Activated CD8-positive, alpha-beta memory T cell treated with anti-CD3 and anti-CD28 coated beads, Interleukin-2, amount 10 ng/mL, durations not matched to agents 7 days and 5 days (primary cell): Measurements from ENCODE around the gene CMIP. TPM values are rescaled to one million over a fixed set of nuclear protein-coding genes. Genes with fewer than 3 reads are reported as not detected.
A peak's percentile ranks its signal among the peaks of the same experiment; 100 is the strongest.

Experiments
- ATAC-seq: fragments of 150-1000 bp; cut with Tn5 transposase; one replicate; pipeline ENCODE4 v1.10.0; 2021; ENCODE audit warnings: moderate library complexity
- CTCF ChIA-PET: fragments of 350-600 bp; sonication (Branson Sonifier 250); formaldehyde crosslinking; loops from one replicate; lab custom pipeline; 2021; ENCODE audit warnings: antibody characterized with exemption; lab: Charles Lee
- DNase-seq: peaks from one replicate; pipeline ENCODE4 v3.0.0-alpha.2; 2020
- H3K27ac Mint-ChIP-seq: one replicate; pipeline ENCODE4 v1.8.0; 2021; ENCODE audit warnings: mild to moderate bottlenecking, mixed read lengths
- H3K27me3 Mint-ChIP-seq: one replicate; pipeline ENCODE4 v1.8.0; 2021; ENCODE audit warnings: mixed read lengths
- H3K36me3 Mint-ChIP-seq: one replicate; pipeline ENCODE4 v1.8.0; 2021; ENCODE audit warnings: mild to moderate bottlenecking, mixed read lengths
- H3K4me1 Mint-ChIP-seq: one replicate; pipeline ENCODE4 v1.8.0; 2021; ENCODE audit warnings: mixed read lengths
- H3K4me3 Mint-ChIP-seq: one replicate; pipeline ENCODE4 v1.8.0; 2021; ENCODE audit warnings: mild to moderate bottlenecking, moderate library complexity, mixed read lengths
- H3K9me3 Mint-ChIP-seq: one replicate; pipeline ENCODE4 v1.8.0; 2022; ENCODE audit warnings: low read depth, mixed read lengths
- total RNA-seq, 2 experiments: library from RNA; stranded (reverse); gene quantifications; one replicate each; pipeline ENCODE4 v1.2.3, GENCODE V29; 2021

CMIP gene
- total RNA-seq, 2 experiments from 2014 or later = 77.4 to 98.8 TPM

DNA sequence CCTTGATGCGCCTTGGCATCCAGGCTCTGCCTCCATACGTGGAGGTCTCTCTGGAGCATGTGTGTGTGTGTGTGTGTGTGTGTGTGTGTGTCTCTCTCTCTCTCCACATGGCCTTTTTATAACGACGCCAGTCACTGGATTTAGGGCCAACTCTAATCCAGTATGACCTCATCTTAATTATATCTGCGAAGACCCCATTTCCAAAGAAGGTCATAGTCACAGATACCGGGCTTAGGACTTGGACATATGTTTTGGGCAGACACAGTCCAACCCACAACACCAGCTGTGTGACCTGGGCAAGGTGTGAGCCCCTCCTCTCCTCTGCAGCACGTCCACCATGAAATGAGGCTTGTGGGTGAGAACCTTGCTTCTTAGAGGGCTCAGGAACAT is 196.1 kb downstream of the CMIP start:
- no peak overlapping the region for H3K27ac Mint-ChIP-seq
- no peaks in the 10 kb centered on the region for H3K9me3 Mint-ChIP-seq
- H3K4me1 Mint-ChIP-seq = peaks cover 5% of the 10 kb centered on the region
- no peak overlapping the region for H3K4me3 Mint-ChIP-seq
- DNase-seq (no peak), ATAC-seq (no peak)
- H3K36me3 Mint-ChIP-seq = no peaks in the 10 kb centered on the region
- no peaks in the 10 kb centered on the region for H3K27me3 Mint-ChIP-seq
- CTCF ChIA-PET = no interaction called here

DNA sequence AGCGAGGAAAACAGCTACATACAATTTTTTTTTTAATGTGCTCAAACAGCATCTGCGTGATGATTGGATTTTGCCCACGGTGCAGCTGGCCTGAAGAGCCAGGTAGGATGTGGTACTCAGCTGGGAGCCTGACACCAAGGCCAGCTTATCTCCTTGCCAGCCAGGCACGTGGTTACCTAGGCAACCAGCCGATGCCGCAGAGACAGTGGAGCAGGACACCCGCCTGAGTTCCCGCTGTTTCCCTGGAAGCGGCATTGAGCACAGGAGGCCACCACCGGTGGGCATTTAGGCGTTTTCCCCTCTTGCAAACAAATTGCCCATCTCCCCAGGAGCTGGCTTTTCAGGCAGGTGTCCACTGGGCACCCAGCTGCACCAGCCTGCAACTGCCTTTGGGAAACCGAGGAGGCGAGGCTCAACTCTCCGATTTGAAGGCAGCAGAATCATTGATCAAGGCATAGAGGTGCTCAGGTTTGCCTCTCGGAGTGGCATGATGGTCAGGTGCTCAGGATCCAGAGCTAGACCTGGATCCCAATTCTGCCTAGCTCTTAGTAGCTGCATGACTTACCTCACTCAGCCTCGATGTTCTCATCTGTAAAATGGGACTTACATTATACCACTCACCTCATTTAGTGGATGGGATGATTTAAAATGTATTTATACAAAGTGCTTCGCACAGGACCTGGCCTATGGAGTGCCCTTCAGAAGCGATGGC is 196.9 kb downstream of the CMIP start:
- DNase-seq = no peak
- Mint-ChIP-seq H3K9me3 (peaks cover 2% of the 10 kb centered on the region), H3K4me1 (peaks cover 5% of the 10 kb centered on the region), H3K27me3 (no peaks in the 10 kb centered on the region), H3K27ac (no peak overlapping the region), H3K36me3 (no peaks in the 10 kb centered on the region), H3K4me3 (no peak overlapping the region)
- no peak for ATAC-seq
- CTCF ChIA-PET = no interaction called here

DNA sequence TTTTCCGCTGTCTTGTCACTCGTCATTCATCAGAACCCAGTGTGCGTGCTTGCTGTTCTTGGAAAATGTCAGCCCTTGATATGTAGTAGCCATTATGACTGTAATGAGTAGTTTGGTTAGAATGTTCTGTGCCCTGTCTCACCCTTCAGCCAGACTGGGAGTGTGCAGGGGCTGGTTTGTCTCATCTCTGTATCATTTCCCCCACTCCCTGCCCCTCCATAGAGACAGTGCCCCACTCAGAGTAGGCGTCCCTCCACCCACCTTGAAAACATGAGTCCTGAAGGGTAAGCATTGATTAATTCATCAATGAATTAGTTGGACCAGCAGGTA is 197.5 kb downstream of the CMIP start:
- ATAC-seq = no peak
- H3K4me1 Mint-ChIP-seq = peaks cover 5% of the 10 kb centered on the region

DNA sequence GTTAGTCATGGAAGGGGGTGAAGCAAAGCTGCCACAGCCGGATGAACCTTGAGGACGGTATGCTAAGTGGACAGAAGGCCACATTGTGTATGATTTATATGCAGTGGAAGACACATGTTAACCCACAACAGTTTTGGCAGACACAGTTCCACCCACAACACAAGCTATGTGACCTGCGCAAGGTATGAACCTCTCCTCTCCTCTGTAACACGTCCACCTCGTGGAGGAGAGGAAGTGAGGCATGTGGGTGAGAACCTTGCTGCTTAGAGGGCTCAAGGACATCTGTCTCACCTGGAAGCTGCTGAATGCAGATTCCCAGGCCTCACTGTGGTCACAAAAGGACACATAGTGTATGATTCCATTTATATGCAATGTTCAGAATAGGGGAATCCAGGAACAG is 198.3 kb downstream of the CMIP start:
- H3K27me3 Mint-ChIP-seq = no peaks in the 10 kb centered on the region
- peaks cover 2% of the 10 kb centered on the region for H3K9me3 Mint-ChIP-seq
- H3K36me3 Mint-ChIP-seq = no peaks in the 10 kb centered on the region
- no peak for ATAC-seq
- H3K27ac Mint-ChIP-seq = no peak overlapping the region
- no peak for DNase-seq
- peaks cover 5% of the 10 kb centered on the region for H3K4me1 Mint-ChIP-seq
- no peak overlapping the region for H3K4me3 Mint-ChIP-seq
- CTCF ChIA-PET = no interaction called here

More for the DNA sequence above, 197.5 kb downstream of the CMIP start:
- H3K27ac Mint-ChIP-seq = no peak overlapping the region
- CTCF ChIA-PET = no interaction called here
- peaks cover 2% of the 10 kb centered on the region for H3K9me3 Mint-ChIP-seq
- no peaks in the 10 kb centered on the region for H3K27me3 Mint-ChIP-seq
- DNase-seq = no peak
- H3K36me3 Mint-ChIP-seq = no peaks in the 10 kb centered on the region
- no peak overlapping the region for H3K4me3 Mint-ChIP-seq

DNA sequence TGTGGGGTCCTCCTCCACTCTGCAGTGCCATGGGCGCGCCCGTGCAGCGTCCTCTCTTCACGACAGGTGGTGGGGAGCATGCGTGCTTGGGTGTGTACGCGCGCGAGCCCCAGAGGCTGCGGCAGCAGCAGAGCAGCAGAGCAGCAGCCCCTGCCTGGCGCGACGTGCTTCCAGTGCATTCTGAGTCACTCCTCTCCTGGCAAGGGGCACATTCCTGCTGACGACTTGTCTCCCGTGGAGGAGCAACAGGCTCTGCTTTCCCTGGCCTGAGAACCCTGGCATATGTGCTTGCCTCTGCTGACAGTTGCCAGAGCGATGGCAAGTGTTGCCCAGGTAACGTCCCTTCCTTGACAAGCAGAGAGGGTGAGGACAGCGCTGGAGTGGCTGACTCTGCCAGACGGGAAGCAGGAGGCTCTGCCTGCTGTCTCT is 200.7 kb downstream of the CMIP start:
- no peak for ATAC-seq
- peaks cover 4% of the 10 kb centered on the region for H3K4me1 Mint-ChIP-seq

DNA sequence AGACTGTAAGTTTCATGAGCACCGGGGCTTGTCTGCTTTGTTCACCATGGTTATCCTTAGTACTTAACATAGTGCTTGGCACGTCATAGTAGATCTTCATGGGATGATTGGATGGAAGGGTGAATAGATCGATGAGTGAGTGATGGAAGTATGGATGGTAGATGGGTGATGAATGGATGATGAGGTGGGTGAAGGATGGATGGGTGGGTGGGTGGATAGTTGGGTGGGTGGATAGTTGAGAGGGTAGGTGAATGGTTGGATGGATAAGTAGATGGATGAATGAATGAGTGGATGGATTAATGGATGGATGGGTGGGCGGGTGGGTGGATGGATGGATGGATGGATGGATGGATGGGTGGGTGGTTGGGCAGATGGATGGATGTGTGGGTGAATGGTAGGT is 201.3 kb downstream of the CMIP start:
- ATAC-seq (no peak), DNase-seq (no peak)
- CTCF ChIA-PET = no interaction called here
- H3K27ac Mint-ChIP-seq = no peak overlapping the region
- H3K36me3 Mint-ChIP-seq = no peaks in the 10 kb centered on the region
- no peaks in the 10 kb centered on the region for H3K27me3 Mint-ChIP-seq
- H3K4me1 Mint-ChIP-seq = peaks cover 4% of the 10 kb centered on the region
- H3K4me3 Mint-ChIP-seq = no peak overlapping the region
- peaks cover 2% of the 10 kb centered on the region for H3K9me3 Mint-ChIP-seq

More for the DNA sequence above, 200.7 kb downstream of the CMIP start:
- CTCF ChIA-PET = no interaction called here
- Mint-ChIP-seq H3K4me3 (no peak overlapping the region), H3K9me3 (peaks cover 2% of the 10 kb centered on the region), H3K27ac (no peak overlapping the region), H3K27me3 (no peaks in the 10 kb centered on the region), H3K36me3 (no peaks in the 10 kb centered on the region)
- no peak for DNase-seq

DNA sequence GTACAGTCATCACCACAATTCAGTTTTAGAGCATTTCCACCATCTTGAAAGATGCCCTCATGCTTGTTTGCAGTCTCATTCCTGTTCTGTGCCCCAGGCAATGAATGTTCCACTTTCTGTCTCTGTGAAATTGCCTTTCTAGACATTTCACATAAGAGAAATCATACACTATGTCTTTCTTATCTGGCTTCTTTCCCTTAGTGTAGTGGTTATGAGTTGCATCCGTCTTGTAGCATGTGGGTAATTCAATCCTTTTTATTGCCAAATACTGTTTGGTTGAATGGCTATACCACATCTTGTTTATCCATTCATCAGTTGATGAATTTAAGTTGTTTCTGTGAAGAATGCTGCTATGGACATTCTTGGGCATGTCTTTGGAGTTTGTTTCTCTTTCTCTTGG is 202.0 kb downstream of the CMIP start:
- DNase-seq (no peak), ATAC-seq (no peak)
- no peaks in the 10 kb centered on the region for H3K36me3 Mint-ChIP-seq
- peaks cover 4% of the 10 kb centered on the region for H3K4me1 Mint-ChIP-seq
- H3K27ac Mint-ChIP-seq = no peak overlapping the region
- no peaks in the 10 kb centered on the region for H3K27me3 Mint-ChIP-seq
- no peak overlapping the region for H3K4me3 Mint-ChIP-seq
- peaks cover 2% of the 10 kb centered on the region for H3K9me3 Mint-ChIP-seq
- CTCF ChIA-PET = no interaction called here

DNA sequence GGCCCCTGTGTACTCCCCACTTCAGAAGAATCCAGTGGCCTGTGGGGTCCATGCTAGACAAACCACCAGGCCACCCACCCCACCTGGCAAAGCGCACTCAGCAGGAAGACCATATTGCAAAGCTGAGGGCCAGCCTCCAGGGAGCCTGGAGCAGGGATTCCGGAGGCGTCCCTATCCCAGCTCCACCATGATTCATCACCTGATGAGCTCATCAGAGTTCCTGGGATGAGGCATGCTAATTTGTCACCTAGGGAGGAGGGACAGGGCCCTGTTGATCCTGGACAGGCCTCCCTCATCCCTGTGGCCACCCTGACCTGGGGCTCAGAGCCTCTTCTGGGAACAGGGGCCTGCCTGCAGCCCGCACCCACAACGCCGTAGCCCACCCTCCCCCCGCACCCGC is 202.9 kb downstream of the CMIP start:
- Mint-ChIP-seq H3K27ac (no peak overlapping the region), H3K9me3 (peaks cover 2% of the 10 kb centered on the region), H3K27me3 (no peaks in the 10 kb centered on the region), H3K4me3 (no peak overlapping the region), H3K36me3 (no peaks in the 10 kb centered on the region), H3K4me1 (peaks cover 2% of the 10 kb centered on the region)
- ATAC-seq (no peak), DNase-seq (no peak)
- CTCF ChIA-PET = no interaction called here

DNA sequence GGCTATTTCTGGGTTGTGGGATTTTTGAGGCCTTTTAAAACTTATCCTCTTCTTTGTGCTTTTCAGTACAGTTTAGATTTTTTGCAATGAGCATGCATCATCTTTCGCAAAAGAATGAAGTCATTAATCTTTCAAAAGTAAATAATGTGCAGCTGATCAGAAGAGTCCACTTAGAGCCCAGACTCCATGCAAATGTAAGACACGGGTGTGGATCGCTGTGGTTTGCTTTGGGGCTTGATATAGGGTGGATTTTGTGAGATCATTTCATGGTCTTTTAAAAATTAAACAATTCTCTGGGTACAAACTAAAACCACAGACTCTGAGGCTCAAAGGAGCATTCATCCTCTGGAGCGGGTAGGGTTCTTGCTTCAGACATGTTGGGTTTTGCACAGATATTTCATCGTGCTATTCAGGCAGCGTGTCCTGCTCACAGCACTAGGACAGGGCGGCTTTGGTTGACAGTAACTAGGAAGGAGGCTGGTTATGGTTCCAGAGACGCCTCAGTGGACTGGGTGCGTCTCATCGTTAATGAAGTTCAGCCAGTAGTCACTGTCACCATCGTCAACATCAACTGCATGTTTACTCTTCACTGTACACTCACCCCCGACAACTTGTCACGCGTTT is 205.1 kb downstream of the CMIP start:
- H3K27ac Mint-ChIP-seq = no peak overlapping the region
- no peaks in the 10 kb centered on the region for H3K4me1 Mint-ChIP-seq
- CTCF ChIA-PET = no interaction called here

DNA sequence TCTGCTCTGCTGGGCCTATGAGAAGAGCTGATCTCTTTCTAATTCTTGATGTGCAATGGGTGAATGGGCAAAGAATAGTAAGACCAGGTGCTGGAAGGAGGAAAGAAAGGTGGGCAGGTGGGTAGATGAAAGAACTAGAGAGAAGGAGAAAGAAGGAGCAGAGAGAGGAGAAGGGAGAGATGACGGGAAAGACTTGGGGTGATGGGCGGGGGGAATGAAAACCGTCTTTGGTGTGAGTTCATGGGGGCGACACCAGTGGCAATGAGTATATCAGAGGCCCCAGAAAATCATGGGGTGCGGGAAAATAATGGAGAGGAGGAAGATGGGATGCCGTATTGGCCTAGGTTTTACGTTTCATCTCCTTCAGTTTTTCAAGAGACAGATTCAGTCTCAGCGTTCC is 205.7 kb downstream of the CMIP start:
- H3K9me3 Mint-ChIP-seq = peaks cover 2% of the 10 kb centered on the region
- no peak for DNase-seq
- peaks cover 4% of the 10 kb centered on the region for H3K36me3 Mint-ChIP-seq
- H3K4me1 Mint-ChIP-seq = no peaks in the 10 kb centered on the region
- no peak for ATAC-seq
- H3K27me3 Mint-ChIP-seq = no peaks in the 10 kb centered on the region
- CTCF ChIA-PET = no interaction called here
- no peak overlapping the region for H3K4me3 Mint-ChIP-seq
- H3K27ac Mint-ChIP-seq = no peak overlapping the region

More for the DNA sequence above, 205.1 kb downstream of the CMIP start:
- DNase-seq (no peak), ATAC-seq (no peak)
- Mint-ChIP-seq H3K4me3 (no peak overlapping the region), H3K27me3 (no peaks in the 10 kb centered on the region), H3K9me3 (peaks cover 2% of the 10 kb centered on the region), H3K36me3 (peaks cover 4% of the 10 kb centered on the region)

DNA sequence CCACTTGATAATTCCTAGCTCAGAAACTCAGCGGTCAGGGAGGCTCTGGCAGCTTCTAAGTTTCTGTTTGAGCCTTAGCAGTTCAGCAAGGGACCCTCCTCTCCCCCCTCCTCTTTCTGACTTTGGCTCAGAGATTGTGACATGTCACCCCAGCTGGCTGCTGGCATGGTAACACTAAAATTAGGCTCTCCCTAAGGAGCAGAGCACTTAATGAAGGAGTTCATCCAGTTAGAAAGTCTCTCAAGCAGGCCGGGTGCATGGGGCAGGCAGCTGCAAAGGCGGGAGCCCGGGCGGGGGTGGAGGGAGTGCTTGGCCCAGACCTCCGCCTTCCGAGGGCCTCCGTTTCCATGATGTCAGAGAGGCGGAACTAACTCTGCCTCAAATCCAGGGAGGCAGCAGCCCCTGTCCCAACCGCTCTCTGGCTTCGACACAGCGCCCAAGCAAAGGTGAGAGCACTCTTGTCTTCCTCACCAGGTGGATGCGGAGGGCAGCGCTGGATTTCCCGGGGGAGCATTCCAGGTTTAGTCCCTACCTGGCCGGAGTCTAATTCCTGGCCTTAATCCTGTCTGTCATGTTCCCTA is 206.5 kb downstream of the CMIP start:
- CTCF ChIA-PET = no interaction called here
- Mint-ChIP-seq H3K4me3 (no peak overlapping the region), H3K9me3 (no peaks in the 10 kb centered on the region), H3K4me1 (no peaks in the 10 kb centered on the region), H3K36me3 (peaks cover 4% of the 10 kb centered on the region), H3K27ac (no peak overlapping the region), H3K27me3 (no peaks in the 10 kb centered on the region)
- no peak for DNase-seq
- ATAC-seq = no peak

DNA sequence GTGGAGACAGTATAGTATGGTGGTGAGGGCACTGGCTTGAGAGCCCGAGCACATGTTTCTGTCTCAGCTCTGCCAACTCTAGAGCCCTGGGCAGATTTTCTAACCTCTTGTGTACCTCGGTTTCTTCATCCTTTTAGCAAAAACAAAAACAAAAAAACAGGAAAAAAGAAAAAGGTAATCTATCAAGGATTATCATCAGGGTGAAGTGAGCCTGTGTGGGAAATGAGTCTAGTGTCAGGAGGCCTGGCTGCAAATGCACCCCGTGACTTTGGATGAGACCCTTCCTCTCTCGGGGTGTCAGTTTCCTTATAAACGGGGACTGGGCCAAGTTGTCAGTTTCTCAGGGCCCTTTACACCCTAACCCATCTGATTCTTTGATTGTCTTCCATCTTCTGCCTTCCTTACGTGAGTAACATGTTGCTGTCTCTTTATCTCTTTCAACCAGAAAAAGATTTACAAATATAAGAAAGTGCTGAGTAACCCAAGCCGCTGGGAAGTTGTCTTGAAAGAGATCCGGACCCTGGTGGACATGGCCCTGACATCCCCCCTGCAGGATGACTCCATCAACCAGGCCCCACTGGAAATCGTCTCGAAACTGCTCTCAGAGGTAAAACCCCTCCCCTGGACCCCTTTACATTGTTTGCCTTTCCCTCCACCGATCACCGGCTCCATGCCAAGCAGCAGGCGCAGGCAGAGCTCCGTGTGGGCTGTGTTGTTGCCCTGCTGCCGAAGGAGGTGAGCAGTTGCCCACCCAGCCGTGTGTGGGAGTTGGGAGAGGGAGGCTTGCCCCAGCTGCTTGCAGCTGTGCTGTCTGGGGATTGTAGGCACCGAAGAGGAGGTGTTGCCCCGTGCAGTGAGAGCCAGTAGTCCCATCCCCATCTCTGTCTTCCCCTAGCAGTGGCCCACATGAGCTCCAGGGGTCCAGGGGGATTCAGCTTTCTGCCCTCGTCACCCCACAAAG is 207.4 kb downstream of the CMIP start:
- Mint-ChIP-seq H3K9me3 (no peaks in the 10 kb centered on the region), H3K4me1 (peaks cover 2% of the 10 kb centered on the region), H3K36me3 (peaks cover 4% of the 10 kb centered on the region), H3K27ac (peak overlapping the region; percentile 22), H3K27me3 (no peaks in the 10 kb centered on the region), H3K4me3 (no peak overlapping the region)
- DNase-seq = no peak
- CTCF ChIA-PET = no interaction called here
- no peak for ATAC-seq

DNA sequence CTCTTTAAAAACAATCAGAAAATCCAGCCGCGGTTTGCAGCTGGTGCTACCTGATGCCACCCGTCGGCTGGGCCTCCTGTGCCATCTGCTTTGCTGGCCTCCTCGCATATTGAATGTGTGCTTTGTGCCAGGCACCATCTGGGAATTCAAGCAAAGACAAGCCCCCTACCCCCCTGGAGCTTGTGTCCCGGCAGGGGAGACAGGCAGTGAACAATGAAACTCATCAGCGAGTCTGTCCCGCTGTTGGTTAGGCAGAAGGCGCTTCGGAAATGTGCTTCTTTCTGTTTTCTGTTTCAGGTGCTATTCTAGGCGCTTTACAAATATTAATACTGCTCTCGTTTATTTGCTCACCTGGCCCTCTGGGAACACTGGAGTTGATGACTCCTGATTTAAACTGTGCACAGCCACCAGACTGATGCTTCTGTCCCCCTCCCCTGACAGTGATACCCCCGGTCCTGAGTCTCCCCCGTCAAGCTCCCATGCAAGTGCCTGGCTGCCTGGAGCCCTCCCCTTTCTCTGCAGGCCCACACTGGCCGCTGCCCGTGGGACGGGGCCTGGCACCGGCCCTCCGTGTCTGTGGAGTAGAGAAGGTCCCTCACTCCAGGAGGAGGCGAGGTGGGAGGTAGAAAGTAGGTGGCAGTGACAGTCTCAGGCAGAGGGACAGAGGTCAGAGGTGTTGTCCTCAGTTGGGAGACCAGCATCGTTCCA is 208.3 kb downstream of the CMIP start:
- no peaks in the 10 kb centered on the region for H3K27me3 Mint-ChIP-seq
- CTCF ChIA-PET = no interaction called here
- no peaks in the 10 kb centered on the region for H3K9me3 Mint-ChIP-seq
- ATAC-seq (no peak), DNase-seq (no peak)
- no peak overlapping the region for H3K4me3 Mint-ChIP-seq
- H3K27ac Mint-ChIP-seq = peak overlapping the region; percentile 19
- H3K4me1 Mint-ChIP-seq = peaks cover 2% of the 10 kb centered on the region
- H3K36me3 Mint-ChIP-seq = peaks cover 4% of the 10 kb centered on the region
